NCI-H146 treated with DMSO at 0.1 percent for 48 hours (cell line): ENCODE results near the gene THSD7B.

Source experiments
- DNase-seq: peaks from one replicate; lab custom pipeline; 2025; ENCODE audit not compliant: unreplicated experiment; lab: John Stamatoyannopoulos, UW

The THSD7B gene

GRCh38 chr2:137345994-137346393 is 580.6 kb downstream of the THSD7B start:
- no peak for DNase-seq

GRCh38 chr2:137348301-137348700 is 583.0 kb downstream of the THSD7B start:
- no peak for DNase-seq

GRCh38 chr2:137357634-137358033 is 592.3 kb downstream of the THSD7B start:
- no peak for DNase-seq

- DNase-seq: no peak
These were observed 602.0 kb downstream of the THSD7B start for GRCh38 chr2:137367361-137367760.

- DNase-seq: no peak
These were observed 603.8 kb downstream of the THSD7B start for GRCh38 chr2:137369106-137369505.

- DNase-seq: no peak
These were observed 613.8 kb downstream of the THSD7B start for GRCh38 chr2:137379186-137379585.

- DNase-seq: no peak
These were observed 615.3 kb downstream of the THSD7B start for GRCh38 chr2:137380610-137381009.

GRCh38 chr2:137381731-137382130 is 616.4 kb downstream of the THSD7B start:
- DNase-seq: no peak

GRCh38 chr2:137383391-137383790 is 618.0 kb downstream of the THSD7B start:
- DNase-seq: no peak

GRCh38 chr2:137387044-137387443 is 621.7 kb downstream of the THSD7B start:
- DNase-seq: no peak

GRCh38 chr2:137405496-137405895 is 640.2 kb downstream of the THSD7B start:
- no peak for DNase-seq

GRCh38 chr2:137411585-137411984 is 646.2 kb downstream of the THSD7B start:
- no peak for DNase-seq

- no peak for DNase-seq
These were observed 655.4 kb downstream of the THSD7B start for GRCh38 chr2:137420744-137421143.

GRCh38 chr2:137435162-137435561 is 669.8 kb downstream of the THSD7B start:
- DNase-seq: no peak

- DNase-seq: no peak
These were observed 672.0 kb downstream of the THSD7B start for GRCh38 chr2:137437386-137437785.

- DNase-seq: no peak
These were observed 679.6 kb downstream of the THSD7B start for GRCh38 chr2:137444970-137445369.

- DNase-seq: no peak
These were observed 684.1 kb downstream of the THSD7B start for GRCh38 chr2:137449454-137449853.

- DNase-seq: no peak
These were observed 689.5 kb downstream of the THSD7B start for GRCh38 chr2:137454886-137455285.

GRCh38 chr2:137467246-137467862 is 702.0 kb downstream of the THSD7B start:
- peak; percentile 3 for DNase-seq

- no peak for DNase-seq
These were observed 727.9 kb downstream of the THSD7B start for GRCh38 chr2:137493261-137493660.

- DNase-seq: no peak
These were observed 735.3 kb downstream of the THSD7B start for GRCh38 chr2:137500599-137500998.

GRCh38 chr2:137507237-137507636 is 741.9 kb downstream of the THSD7B start:
- DNase-seq: no peak

- no peak for DNase-seq
These were observed 743.5 kb downstream of the THSD7B start for GRCh38 chr2:137508739-137509384.
